COLO668 (cell line): ENCODE results near the gene DSCAML1.
A peak's percentile ranks its signal among the peaks of the same experiment; 100 is the strongest.

Experiments
- DNase-seq: peaks from one replicate; lab custom pipeline; 2025; ENCODE audit not compliant: unreplicated experiment; lab: John Stamatoyannopoulos, UW

DSCAML1 gene

GRCh38 chr11:117731722-117732290 lies 65.2 kb downstream of the DSCAML1 start:
- DNase-seq, result peak; percentile 15

GRCh38 chr11:117730208-117730800 lies 66.7 kb downstream of the DSCAML1 start:
- no peak for DNase-seq

DNA sequence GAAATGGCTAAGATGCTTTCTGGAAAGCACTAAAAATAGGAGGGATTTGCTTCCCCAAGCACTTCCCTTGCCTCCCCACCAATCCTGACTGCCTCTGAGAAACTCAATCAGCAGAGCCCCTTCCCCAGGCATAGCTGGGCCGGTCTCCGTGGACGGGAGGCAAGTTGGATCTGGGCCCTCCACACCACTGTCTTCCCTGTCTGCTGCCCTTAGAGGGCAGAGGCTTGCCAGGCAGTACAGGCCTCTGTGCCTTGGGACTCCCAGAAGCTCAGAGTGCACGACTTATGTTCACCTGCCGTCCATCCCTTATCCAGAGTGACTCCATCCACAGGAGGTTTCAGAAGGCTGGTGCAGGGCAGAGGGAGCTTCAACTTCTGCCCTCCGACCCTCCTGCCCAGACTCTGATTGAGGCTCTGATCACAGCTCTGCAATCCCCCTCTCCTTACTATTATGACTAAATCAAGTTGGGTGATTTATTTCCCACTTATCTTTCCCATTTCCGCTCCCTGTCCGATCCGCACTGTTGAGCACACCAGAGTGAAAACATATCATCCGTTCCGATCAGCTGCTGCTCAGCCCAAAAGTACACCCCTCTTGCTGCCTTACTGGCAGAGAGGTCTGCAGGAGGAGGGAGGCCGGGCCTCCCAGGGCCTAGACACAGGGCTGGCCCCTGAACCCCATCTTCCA lies 71.8 kb downstream of the DSCAML1 start:
- DNase-seq, result peak; percentile 67

GRCh38 chr11:117724621-117725020 lies 72.4 kb downstream of the DSCAML1 start:
- DNase-seq, result no peak

- peak; percentile 28 for DNase-seq
Measured at GRCh38 chr11:117724104-117724503, 72.9 kb downstream of the DSCAML1 start.

DNA sequence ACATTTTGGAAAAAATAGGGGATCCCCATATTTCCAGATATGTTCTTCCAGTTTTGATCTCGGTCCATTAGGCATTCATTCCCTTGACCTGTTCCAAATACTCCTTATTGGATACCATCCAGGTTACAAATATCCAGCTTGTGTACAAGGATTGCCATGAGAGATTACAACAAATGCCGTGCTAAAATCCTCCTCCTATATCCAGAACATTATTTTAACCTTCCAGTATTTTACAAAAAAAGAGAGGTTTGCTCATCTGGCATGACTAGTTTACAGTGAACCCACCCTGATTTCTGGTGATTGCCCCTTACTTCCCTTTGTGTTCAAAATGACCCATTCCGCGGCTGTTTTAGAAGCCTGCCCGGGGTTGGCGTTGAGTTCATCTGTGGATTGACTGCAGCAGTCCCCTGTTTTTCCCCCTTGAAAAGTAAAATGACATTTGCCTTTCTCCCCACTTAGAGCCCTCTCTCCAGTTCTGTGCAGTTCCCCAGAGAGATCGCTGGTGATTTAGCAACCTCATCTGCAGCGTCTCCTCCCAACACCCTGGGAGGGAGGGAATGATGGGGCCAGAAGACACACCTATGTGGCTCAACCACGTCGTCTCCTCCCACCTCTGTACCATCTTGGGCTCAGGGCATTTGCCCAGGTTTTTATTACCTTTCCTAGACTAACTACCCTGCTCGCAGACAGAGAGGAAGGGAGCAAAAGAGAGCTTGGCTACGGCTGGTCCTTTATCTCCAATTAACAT lies 73.6 kb downstream of the DSCAML1 start:
- no peak for DNase-seq

GRCh38 chr11:117722082-117722481 lies 74.9 kb downstream of the DSCAML1 start:
- DNase-seq, result no peak

- DNase-seq, result no peak
Measured at GRCh38 chr11:117720061-117720511, 76.9 kb downstream of the DSCAML1 start.

GRCh38 chr11:117719480-117719879 lies 77.5 kb downstream of the DSCAML1 start:
- DNase-seq, result no peak

- DNase-seq, result peak; percentile 82
Measured at GRCh38 chr11:117717485-117718314, 79.3 kb downstream of the DSCAML1 start.

DNA sequence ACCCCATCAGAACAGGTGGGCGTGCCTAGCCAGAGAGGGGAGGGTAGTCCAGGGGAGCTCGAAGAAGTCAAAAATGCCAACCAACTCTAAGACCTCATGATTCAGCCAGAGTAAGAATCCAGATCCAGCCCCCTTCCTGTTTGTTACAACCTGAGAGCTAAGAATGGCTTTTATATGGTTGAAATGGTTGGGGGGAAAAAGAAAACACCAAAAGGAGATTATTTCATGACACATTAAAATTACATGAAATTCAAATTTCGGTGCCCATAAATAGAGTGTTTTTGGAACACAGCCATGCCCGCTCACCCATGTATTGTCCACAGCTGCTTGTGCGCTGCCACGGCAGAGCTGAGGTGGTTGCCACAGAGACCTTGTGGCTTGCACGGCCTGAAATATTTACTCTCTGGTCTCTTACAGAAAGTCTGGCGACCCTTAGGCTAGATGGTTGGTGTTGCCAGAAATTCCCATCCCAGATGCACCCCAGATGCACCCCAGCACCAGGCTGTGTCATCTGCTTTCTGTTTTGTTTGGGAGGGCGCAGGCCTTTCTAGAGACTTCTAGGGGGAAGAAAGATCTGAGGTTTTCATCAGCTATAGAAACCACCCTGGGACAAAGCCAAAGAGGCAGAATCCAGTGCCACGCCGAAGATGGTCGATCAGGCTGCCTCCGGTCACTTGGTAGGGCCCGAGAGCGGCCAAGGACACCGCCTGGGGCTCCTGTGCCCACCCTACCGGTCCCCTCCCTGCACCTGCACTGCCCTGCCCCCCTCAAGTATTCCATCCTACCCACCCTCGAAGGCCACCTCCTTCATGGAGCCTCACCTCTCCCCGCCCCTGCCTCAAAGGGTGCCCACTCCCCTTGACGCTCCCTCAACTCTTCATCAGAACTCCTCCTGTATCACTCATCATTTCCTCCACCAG lies 80.2 kb downstream of the DSCAML1 start:
- DNase-seq, result peak; percentile 35

DNA sequence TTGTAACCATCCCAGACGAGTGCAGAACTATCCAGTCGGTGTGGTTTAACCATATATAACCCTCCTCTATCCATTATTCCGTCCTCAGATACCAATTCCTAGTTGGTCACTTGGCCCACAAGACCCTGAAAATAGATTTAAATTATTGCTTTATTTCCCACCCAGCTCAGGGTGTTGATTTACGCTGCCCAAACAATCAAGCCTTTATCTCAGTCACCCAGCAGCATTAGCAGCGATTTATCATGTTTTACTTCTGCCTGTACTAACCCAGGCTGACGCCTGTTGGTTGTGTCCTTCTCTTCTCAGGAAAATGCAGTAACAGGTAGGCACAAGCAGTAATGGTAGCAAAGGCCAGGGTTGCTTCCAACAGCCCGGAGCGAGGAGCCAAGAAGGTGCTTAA lies 81.2 kb downstream of the DSCAML1 start:
- no peak for DNase-seq

DNA sequence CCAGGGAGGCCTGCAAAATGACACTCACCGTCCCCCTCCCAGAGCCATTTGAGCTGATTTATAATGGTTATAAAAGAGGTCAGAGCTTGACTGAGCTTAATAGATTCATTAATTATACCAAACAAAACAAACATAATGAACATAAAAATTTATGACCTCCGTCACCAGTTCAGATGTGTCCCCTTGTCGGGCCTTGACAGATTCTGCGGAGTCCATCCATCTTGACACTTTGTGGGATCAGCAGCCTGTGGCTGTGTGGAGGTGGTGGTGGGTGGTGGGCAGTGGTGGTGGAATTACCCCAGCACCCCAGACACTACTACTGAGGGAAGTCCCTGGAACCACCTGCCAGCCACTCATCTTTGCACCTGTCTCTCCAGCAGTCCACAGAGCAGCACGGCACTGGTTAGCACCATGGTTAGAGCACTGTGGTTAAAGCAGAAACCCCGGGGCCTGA lies 83.5 kb downstream of the DSCAML1 start:
- peak; percentile 71 for DNase-seq

DNA sequence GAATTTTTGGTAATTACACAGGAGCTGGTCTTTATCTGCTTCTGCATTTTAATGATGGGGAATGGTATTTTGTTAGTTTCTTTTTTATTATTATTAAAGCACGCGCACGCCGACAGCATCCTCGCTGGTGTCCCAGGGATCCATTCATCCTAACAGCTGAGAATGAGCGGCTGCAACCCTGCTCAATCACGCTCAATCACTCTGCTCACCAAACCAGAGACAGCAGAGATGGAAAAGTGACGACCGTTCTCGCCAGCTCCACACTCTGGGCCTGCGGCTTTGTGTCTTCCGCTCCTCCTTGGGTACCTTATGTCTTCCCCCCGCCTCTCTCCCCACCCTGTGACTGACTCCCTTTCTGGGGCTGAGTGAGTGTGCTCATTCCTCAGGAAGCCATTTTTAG lies 84.5 kb downstream of the DSCAML1 start:
- DNase-seq, result no peak

DNA sequence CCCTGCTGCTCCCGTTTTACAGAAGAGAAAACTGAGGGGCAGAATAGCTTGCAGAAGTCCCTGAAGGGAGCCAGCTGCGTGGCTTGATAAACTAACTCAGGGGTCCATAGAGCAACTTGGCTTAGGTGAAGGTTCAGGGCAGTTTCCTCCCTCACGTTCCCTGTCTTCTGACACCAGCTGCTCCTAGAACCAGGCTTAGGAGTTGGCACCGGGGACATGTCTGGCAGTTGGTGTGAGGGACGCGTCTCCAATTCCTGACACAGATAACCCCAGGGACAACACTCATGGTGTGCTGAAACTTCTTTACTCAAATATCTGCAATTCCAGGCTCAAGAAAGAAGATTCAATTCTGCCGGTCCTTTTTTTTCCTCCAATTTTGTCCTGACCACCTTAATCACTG lies 85.7 kb downstream of the DSCAML1 start:
- DNase-seq, result no peak

DNA sequence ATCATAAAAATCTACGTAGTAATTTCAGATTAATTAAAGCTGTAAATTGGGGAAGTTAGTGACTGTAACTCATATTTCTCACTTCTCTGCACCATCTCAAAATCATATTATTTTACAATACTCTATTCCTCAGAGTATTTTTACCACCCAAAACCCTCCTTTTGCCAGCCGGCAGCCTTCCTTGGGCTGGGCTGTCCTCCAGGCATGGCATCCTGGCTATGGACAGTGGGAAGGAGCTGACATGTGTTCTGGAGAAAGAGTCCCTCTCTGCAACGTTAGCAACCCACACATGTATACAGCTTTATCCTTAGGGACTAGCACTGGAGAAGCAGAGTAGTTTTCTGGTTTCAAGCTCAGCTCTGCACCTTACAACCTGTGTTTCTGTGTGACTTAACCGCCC lies 86.8 kb downstream of the DSCAML1 start:
- no peak for DNase-seq

- no peak for DNase-seq
Measured at GRCh38 chr11:117706322-117706814, 90.6 kb downstream of the DSCAML1 start.

GRCh38 chr11:117705866-117706265 lies 91.2 kb downstream of the DSCAML1 start:
- no peak for DNase-seq

- no peak for DNase-seq
Measured at GRCh38 chr11:117704395-117705100, 92.5 kb downstream of the DSCAML1 start.
